HuH-7.5 (cell line): ENCODE data around the gene DNAJC5G.
A peak's percentile ranks its signal among the peaks of the same experiment; 100 is the strongest.
"Not testable (repeated sequence)": the region's sequence is repeated elsewhere in the genome, so short reads cannot be mapped to it uniquely, and the experiment has no call there.

Source experiments
- DNase-seq: peaks from one replicate; pipeline ENCODE4 v3.0.0; 2011; ENCODE audit warnings: low spot score

The DNAJC5G gene

GRCh38 chr2:27281855-27282559, 6.8 kb downstream of the DNAJC5G start, which contains the start of gene TRIM54:
TSS of gene TRIM54 (plus strand) at chr2:27282429. CDS start at chr2:27282732, 303 bp downstream.
- DNase-seq = no peak

- DNase-seq = no peak
Observed at GRCh38 chr2:27282892-27283291, 7.7 kb downstream of the DNAJC5G start.

GRCh38 chr2:27284996-27285395, 9.8 kb downstream of the DNAJC5G start:
- no peak for DNase-seq

DNA sequence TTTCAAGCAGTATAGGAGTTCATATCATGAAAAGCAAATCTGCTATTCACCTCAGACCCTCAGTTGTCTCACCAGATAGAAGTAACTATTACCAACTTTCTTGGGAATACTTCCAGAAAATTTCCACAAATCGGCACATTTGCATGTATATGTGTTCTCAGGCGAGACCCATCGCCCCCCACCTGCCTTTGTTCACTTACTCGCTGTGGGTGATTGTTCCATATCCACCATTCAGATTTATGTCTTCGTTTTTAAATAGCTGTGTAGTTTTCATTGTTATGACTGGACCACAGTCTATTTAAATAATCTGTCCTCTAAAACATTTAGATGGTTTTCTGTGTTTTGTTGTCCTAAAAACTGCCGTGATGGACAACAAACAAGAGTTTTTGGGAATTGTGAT, 10.2 kb downstream of the DNAJC5G start:
- no peak for DNase-seq

DNA sequence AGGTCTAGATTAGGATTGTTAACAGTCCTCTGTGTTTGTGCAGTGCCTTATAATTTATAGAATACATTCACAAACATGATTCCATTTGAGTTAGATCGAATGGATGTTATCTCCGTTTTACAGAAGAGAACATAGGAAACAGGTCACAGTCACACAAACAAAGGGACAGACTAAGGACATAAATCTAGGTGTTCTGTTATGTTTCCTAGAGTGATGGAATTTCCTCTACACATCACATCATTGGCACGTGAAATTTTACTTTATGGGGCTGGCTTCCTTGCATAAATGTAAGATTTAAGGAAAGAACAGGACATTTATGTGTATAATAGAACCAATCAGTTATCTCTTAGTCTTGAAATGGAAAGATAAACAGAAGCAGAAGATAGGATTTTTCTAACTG, 13.4 kb downstream of the DNAJC5G start:
- DNase-seq = no peak

GRCh38 chr2:27290549-27290948, 15.3 kb downstream of the DNAJC5G start:
- no peak for DNase-seq

GRCh38 chr2:27291865-27292264, 16.6 kb downstream of the DNAJC5G start:
- no peak for DNase-seq

- DNase-seq = no peak
Observed at GRCh38 chr2:27294928-27295327, 19.7 kb downstream of the DNAJC5G start.

DNA sequence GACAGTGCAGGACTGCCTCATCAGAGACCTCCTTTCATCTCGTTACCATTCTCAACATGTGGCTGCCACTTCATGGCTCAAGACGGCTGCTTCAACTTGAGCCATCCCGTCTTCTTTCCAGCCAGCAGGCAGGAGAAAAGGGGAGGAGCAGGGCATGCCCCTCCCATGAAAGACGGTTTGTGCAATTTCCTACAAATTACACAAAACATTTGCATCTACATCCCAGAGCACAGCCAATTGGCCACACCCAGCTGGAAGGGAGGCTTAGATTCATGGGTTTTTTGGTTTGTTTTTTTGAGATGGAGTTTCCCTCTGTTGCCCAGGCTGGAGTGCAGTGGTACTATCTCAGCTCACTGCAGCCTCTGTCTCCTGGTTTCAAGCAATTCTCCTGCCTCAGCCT, 21.2 kb downstream of the DNAJC5G start:
- DNase-seq = no peak

- DNase-seq = no peak
Observed at GRCh38 chr2:27297195-27297594, 22.0 kb downstream of the DNAJC5G start.

GRCh38 chr2:27298391-27299080, 23.3 kb downstream of the DNAJC5G start:
- no peak for DNase-seq

DNA sequence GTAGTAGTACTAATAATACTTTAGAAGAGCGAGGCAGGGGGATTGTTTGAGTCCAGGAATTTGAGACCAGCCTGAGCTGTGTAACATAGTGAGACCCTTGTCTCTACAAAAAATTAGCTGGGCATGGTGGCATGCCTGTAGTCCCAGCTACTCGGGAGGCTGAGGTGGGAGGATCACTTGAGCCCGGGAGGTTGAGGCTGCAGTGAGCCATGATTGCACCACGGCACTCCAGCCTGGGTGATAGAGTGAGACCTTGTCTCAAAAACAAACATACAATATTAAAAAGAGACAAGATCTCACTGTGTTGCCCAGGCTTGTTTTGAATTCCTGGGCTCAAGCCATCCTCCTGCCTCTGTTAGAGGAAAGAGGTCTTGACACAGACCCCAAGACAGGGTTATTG, 25.4 kb downstream of the DNAJC5G start:
- not testable (repeated sequence) for DNase-seq

- DNase-seq = peak; percentile 73
Observed at GRCh38 chr2:27303093-27304025, 28.1 kb downstream of the DNAJC5G start.

GRCh38 chr2:27304488-27305240, 29.4 kb downstream of the DNAJC5G start:
- DNase-seq = no peak

GRCh38 chr2:27305516-27305915, 30.3 kb downstream of the DNAJC5G start:
- no peak for DNase-seq

GRCh38 chr2:27306136-27306535, 30.9 kb downstream of the DNAJC5G start:
- no peak for DNase-seq

DNA sequence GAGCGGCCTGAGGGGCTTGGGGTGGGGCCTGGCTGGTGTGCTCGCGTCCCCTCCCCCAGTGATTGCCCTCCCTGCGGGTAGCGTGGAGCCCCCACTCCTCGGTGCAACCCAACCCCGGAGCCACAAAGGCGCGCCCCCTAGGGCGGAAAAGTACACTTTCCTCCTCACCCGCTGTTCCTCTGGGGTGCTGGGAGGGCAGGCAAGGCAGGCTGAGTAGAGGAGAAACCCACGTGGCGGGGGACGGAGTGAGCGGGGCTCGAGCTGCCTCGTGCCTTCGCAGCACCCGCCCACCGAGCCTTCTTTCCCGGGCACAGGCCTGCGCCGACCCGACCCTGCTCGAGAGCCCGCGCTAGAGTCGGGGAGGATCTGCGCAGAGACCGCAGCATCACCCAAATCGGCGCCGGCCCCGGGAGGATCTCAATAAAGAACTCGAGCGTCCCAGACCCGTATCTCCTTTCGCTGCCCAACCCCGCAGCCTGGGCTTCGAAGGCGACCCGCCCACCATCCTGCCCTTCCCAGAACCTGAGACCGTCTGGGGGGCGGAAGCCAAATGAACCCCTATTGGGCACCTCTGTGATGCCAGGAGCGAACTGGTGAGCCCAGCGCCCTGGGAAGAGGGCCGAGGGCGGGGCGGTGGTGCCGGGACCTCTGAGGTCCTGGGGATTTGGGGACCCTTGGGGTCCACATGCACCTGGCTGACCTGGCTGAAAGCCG, 31.5 kb downstream of the DNAJC5G start:
- DNase-seq = no peak

DNA sequence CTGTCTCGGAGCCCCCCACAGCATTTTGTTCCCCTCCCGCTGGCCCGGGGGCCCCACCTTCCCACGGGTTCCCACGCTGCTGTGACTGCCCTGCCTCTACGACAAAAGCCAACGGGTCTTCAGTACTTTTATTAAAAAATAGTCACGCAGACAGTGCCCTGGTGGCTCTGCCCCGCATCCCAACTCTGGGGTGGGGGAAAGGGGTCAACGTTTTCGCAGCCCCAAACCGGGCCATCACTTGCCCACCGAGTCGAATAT, 32.0 kb downstream of the DNAJC5G start:
- no peak for DNase-seq

GRCh38 chr2:27307545-27308358, 32.5 kb downstream of the DNAJC5G start:
- DNase-seq = no peak

- no peak for DNase-seq
Observed at GRCh38 chr2:27308359-27308881, 33.2 kb downstream of the DNAJC5G start, which contains the start of gene UCN. TSS of gene UCN (minus strand) at chr2:27308445. CDS start at chr2:27307895, 550 bp downstream.
